ENCODE results near the gene DCAF5. TPM values are rescaled to one million over a fixed set of nuclear protein-coding genes. Genes with fewer than 3 reads are reported as not detected.
"Not testable (repeated sequence)": the region's sequence is repeated elsewhere in the genome, so short reads cannot be mapped to it uniquely, and the experiment has no call there.

The DCAF5 gene
- total RNA-seq, 1 donor from 2014 or later = 20.9 TPM

- Histone ChIP-seq H3K4me3 (ENCODE audit: low read length in 3 of 3) (no peak overlapping the region), H3K9ac (ENCODE audit: low read depth in 1 of 3, low read length in 3 of 3) (no peak overlapping the region), H3K9me3 (ENCODE audit: control insufficient read depth in 3 of 3, low read length in 3 of 3) (no peaks in the 10 kb centered on the region), H3K27ac (ENCODE audit: low read depth, low read length) (no peak overlapping the region), H3K27me3 (ENCODE audit: control insufficient read depth in 3 of 3, insufficient read depth in 3 of 3, low read length in 3 of 3) (no peaks in the 10 kb centered on the region), H3K4me1 (ENCODE audit: control insufficient read depth in 3 of 3, insufficient read depth in 3 of 3, low read length in 3 of 3) (peaks cover 4% of the 10 kb centered on the region in 3 donors), H3K36me3 (ENCODE audit: control insufficient read depth in 3 of 3, insufficient read depth in 3 of 3, low read length in 3 of 3) (peaks cover 0 to 20% (median 3%) of the 10 kb centered on the region in 3 donors)
These were observed 73.7 kb downstream of the DCAF5 start for GRCh38 chr14:69079188-69079742.

- peaks cover 4% of the 10 kb centered on the region in 3 donors for H3K4me1 ChIP-seq (ENCODE audit: control insufficient read depth in 3 of 3, insufficient read depth in 3 of 3, low read length in 3 of 3)
- no peaks in the 10 kb centered on the region for H3K9me3 ChIP-seq (ENCODE audit: control insufficient read depth in 3 of 3, low read length in 3 of 3)
- no peaks in the 10 kb centered on the region for H3K27me3 ChIP-seq (ENCODE audit: control insufficient read depth in 3 of 3, insufficient read depth in 3 of 3, low read length in 3 of 3)
- no peak overlapping the region for H3K27ac ChIP-seq (ENCODE audit: low read depth, low read length)
- peaks cover 0 to 21% (median 8%) of the 10 kb centered on the region in 3 donors for H3K36me3 ChIP-seq (ENCODE audit: control insufficient read depth in 3 of 3, insufficient read depth in 3 of 3, low read length in 3 of 3)
- H3K4me3 ChIP-seq (ENCODE audit: low read length in 3 of 3) = no peak overlapping the region
- H3K9ac ChIP-seq (ENCODE audit: low read depth in 1 of 3, low read length in 3 of 3) = no peak overlapping the region
These were observed 75.1 kb downstream of the DCAF5 start for GRCh38 chr14:69077841-69078240.

GRCh38 chr14:69077185-69077584, 75.7 kb downstream of the DCAF5 start:
- peaks cover 0 to 21% (median 8%) of the 10 kb centered on the region in 3 donors for H3K36me3 ChIP-seq (ENCODE audit: control insufficient read depth in 3 of 3, insufficient read depth in 3 of 3, low read length in 3 of 3)
- H3K4me1 ChIP-seq (ENCODE audit: control insufficient read depth in 3 of 3, insufficient read depth in 3 of 3, low read length in 3 of 3); H3K27ac ChIP-seq (ENCODE audit: low read depth, low read length); H3K27me3 ChIP-seq (ENCODE audit: control insufficient read depth in 3 of 3, insufficient read depth in 3 of 3, low read length in 3 of 3); H3K4me3 ChIP-seq (ENCODE audit: low read length in 3 of 3); H3K9me3 ChIP-seq (ENCODE audit: control insufficient read depth in 3 of 3, low read length in 3 of 3); H3K9ac ChIP-seq (ENCODE audit: low read depth in 1 of 3, low read length in 3 of 3): not testable (repeated sequence)

- Histone ChIP-seq H3K9me3 (ENCODE audit: control insufficient read depth in 3 of 3, low read length in 3 of 3) (no peaks in the 10 kb centered on the region), H3K4me3 (ENCODE audit: low read length in 3 of 3) (no peak overlapping the region), H3K9ac (ENCODE audit: low read depth in 1 of 3, low read length in 3 of 3) (no peak overlapping the region), H3K4me1 (ENCODE audit: control insufficient read depth in 3 of 3, insufficient read depth in 3 of 3, low read length in 3 of 3) (peaks cover 4% of the 10 kb centered on the region in 3 donors), H3K36me3 (ENCODE audit: control insufficient read depth in 3 of 3, insufficient read depth in 3 of 3, low read length in 3 of 3) (peaks cover 0 to 23% (median 5%) of the 10 kb centered on the region in 3 donors), H3K27me3 (ENCODE audit: control insufficient read depth in 3 of 3, insufficient read depth in 3 of 3, low read length in 3 of 3) (no peaks in the 10 kb centered on the region), H3K27ac (ENCODE audit: low read depth, low read length) (no peak overlapping the region)
These were observed 76.6 kb downstream of the DCAF5 start for GRCh38 chr14:69076341-69076740.

- H3K27me3 ChIP-seq (ENCODE audit: control insufficient read depth in 3 of 3, insufficient read depth in 3 of 3, low read length in 3 of 3) = no peaks in the 10 kb centered on the region
- H3K4me3 ChIP-seq (ENCODE audit: low read length in 3 of 3) = no peak overlapping the region
- no peak overlapping the region for H3K27ac ChIP-seq (ENCODE audit: low read depth, low read length)
- H3K4me1 ChIP-seq (ENCODE audit: control insufficient read depth in 3 of 3, insufficient read depth in 3 of 3, low read length in 3 of 3) = no peaks in the 10 kb centered on the region
- no peak overlapping the region for H3K9ac ChIP-seq (ENCODE audit: low read depth in 1 of 3, low read length in 3 of 3)
- H3K9me3 ChIP-seq (ENCODE audit: control insufficient read depth in 3 of 3, low read length in 3 of 3) = no peaks in the 10 kb centered on the region
- H3K36me3 ChIP-seq (ENCODE audit: control insufficient read depth in 3 of 3, insufficient read depth in 3 of 3, low read length in 3 of 3) = peaks cover 0 to 21% (median 5%) of the 10 kb centered on the region in 3 donors
These were observed 79.0 kb downstream of the DCAF5 start for GRCh38 chr14:69073915-69074314.

GRCh38 chr14:69073429-69073828, 79.5 kb downstream of the DCAF5 start:
- no peaks in the 10 kb centered on the region for H3K4me1 ChIP-seq (ENCODE audit: control insufficient read depth in 3 of 3, insufficient read depth in 3 of 3, low read length in 3 of 3)

GRCh38 chr14:69072584-69072983, 80.3 kb downstream of the DCAF5 start:
- no peak overlapping the region for H3K4me3 ChIP-seq (ENCODE audit: low read length in 3 of 3)
- H3K4me1 ChIP-seq (ENCODE audit: control insufficient read depth in 3 of 3, insufficient read depth in 3 of 3, low read length in 3 of 3) = no peaks in the 10 kb centered on the region
- no peak overlapping the region for H3K9ac ChIP-seq (ENCODE audit: low read depth in 1 of 3, low read length in 3 of 3)
- no peak overlapping the region for H3K27ac ChIP-seq (ENCODE audit: low read depth, low read length)
- H3K9me3 ChIP-seq (ENCODE audit: control insufficient read depth in 3 of 3, low read length in 3 of 3) = no peaks in the 10 kb centered on the region
- no peaks in the 10 kb centered on the region for H3K27me3 ChIP-seq (ENCODE audit: control insufficient read depth in 3 of 3, insufficient read depth in 3 of 3, low read length in 3 of 3)
- H3K36me3 ChIP-seq (ENCODE audit: control insufficient read depth in 3 of 3, insufficient read depth in 3 of 3, low read length in 3 of 3) = peaks cover 0 to 21% (median 5%) of the 10 kb centered on the region in 3 donors

More at GRCh38 chr14:69073429-69073828, 79.5 kb downstream of the DCAF5 start:
- H3K27me3 ChIP-seq (ENCODE audit: control insufficient read depth in 3 of 3, insufficient read depth in 3 of 3, low read length in 3 of 3) = no peaks in the 10 kb centered on the region
- no peaks in the 10 kb centered on the region for H3K9me3 ChIP-seq (ENCODE audit: control insufficient read depth in 3 of 3, low read length in 3 of 3)
- no peak overlapping the region for H3K4me3 ChIP-seq (ENCODE audit: low read length in 3 of 3)
- H3K36me3 ChIP-seq (ENCODE audit: control insufficient read depth in 3 of 3, insufficient read depth in 3 of 3, low read length in 3 of 3) = peaks cover 0 to 21% (median 5%) of the 10 kb centered on the region in 3 donors
- H3K27ac ChIP-seq (ENCODE audit: low read depth, low read length) = no peak overlapping the region
- no peak overlapping the region for H3K9ac ChIP-seq (ENCODE audit: low read depth in 1 of 3, low read length in 3 of 3)

- peaks cover 2 to 14% (median 10%) of the 10 kb centered on the region in 3 donors for H3K36me3 ChIP-seq (ENCODE audit: control insufficient read depth in 3 of 3, insufficient read depth in 3 of 3, low read length in 3 of 3)
- no peak overlapping the region for H3K27ac ChIP-seq (ENCODE audit: low read depth, low read length)
- H3K27me3 ChIP-seq (ENCODE audit: control insufficient read depth in 3 of 3, insufficient read depth in 3 of 3, low read length in 3 of 3) = no peaks in the 10 kb centered on the region
- H3K4me3 ChIP-seq (ENCODE audit: low read length in 3 of 3) = no peak overlapping the region
- H3K9ac ChIP-seq (ENCODE audit: low read depth in 1 of 3, low read length in 3 of 3) = no peak overlapping the region
- no peaks in the 10 kb centered on the region for H3K4me1 ChIP-seq (ENCODE audit: control insufficient read depth in 3 of 3, insufficient read depth in 3 of 3, low read length in 3 of 3)
- H3K9me3 ChIP-seq (ENCODE audit: control insufficient read depth in 3 of 3, low read length in 3 of 3) = no peaks in the 10 kb centered on the region
These were observed 84.0 kb downstream of the DCAF5 start for GRCh38 chr14:69068744-69069421.

- H3K4me3 ChIP-seq (ENCODE audit: low read length in 3 of 3) = no peak overlapping the region
- H3K36me3 ChIP-seq (ENCODE audit: control insufficient read depth in 3 of 3, insufficient read depth in 3 of 3, low read length in 3 of 3) = peaks cover 7 to 19% (median 8%) of the 10 kb centered on the region in 3 donors
These were observed 86.3 kb downstream of the DCAF5 start for GRCh38 chr14:69066396-69067171.

GRCh38 chr14:69065934-69066333, 87.0 kb downstream of the DCAF5 start:
- not testable (repeated sequence) for H3K27me3 ChIP-seq (ENCODE audit: control insufficient read depth in 3 of 3, insufficient read depth in 3 of 3, low read length in 3 of 3); H3K9ac ChIP-seq (ENCODE audit: low read depth in 1 of 3, low read length in 3 of 3); H3K9me3 ChIP-seq (ENCODE audit: control insufficient read depth in 3 of 3, low read length in 3 of 3); H3K4me1 ChIP-seq (ENCODE audit: control insufficient read depth in 3 of 3, insufficient read depth in 3 of 3, low read length in 3 of 3); H3K4me3 ChIP-seq (ENCODE audit: low read length in 3 of 3); H3K27ac ChIP-seq (ENCODE audit: low read depth, low read length)
- H3K36me3 ChIP-seq (ENCODE audit: control insufficient read depth in 3 of 3, insufficient read depth in 3 of 3, low read length in 3 of 3) = peaks cover 12 to 26% (median 13%) of the 10 kb centered on the region in 3 donors

More at GRCh38 chr14:69066396-69067171, 86.3 kb downstream of the DCAF5 start:
- H3K9ac ChIP-seq (ENCODE audit: low read depth in 1 of 3, low read length in 3 of 3) = no peak overlapping the region
- no peaks in the 10 kb centered on the region for H3K4me1 ChIP-seq (ENCODE audit: control insufficient read depth in 3 of 3, insufficient read depth in 3 of 3, low read length in 3 of 3)
- no peak overlapping the region for H3K27ac ChIP-seq (ENCODE audit: low read depth, low read length)
- H3K27me3 ChIP-seq (ENCODE audit: control insufficient read depth in 3 of 3, insufficient read depth in 3 of 3, low read length in 3 of 3) = no peaks in the 10 kb centered on the region
- no peaks in the 10 kb centered on the region for H3K9me3 ChIP-seq (ENCODE audit: control insufficient read depth in 3 of 3, low read length in 3 of 3)

Measured in skeletal muscle tissue (tissue), 4 donors.